Activated CD4-positive, alpha-beta memory T cell treated with anti-CD3 and anti-CD28 coated beads, Interleukin-2, amount 10 ng/mL, durations not matched to agents 7 days and 5 days (primary cell): ENCODE results near the gene SPATA9. TPM values are rescaled to one million over a fixed set of nuclear protein-coding genes. Genes with fewer than 3 reads are reported as not detected.

Source experiments
- CTCF ChIA-PET: fragments of 350-600 bp; sonication (Branson Sonifier 250); formaldehyde crosslinking; loops from one replicate; lab custom pipeline; 2021; ENCODE audit warnings: antibody characterized with exemption, inconsistent platforms; lab: Charles Lee
- POLR2A ChIA-PET: fragments of 350-600 bp; sonication (Branson Sonifier 250); formaldehyde crosslinking; loops from one replicate; lab custom pipeline; 2021; ENCODE audit warnings: antibody characterized with exemption; lab: Charles Lee
- DNase-seq: peaks from one replicate; pipeline ENCODE4 v3.0.0-alpha.2; 2020
- H3K27ac Mint-ChIP-seq: one replicate; pipeline ENCODE4 v1.8.0; 2021; ENCODE audit warnings: mild to moderate bottlenecking, mixed read lengths
- H3K27me3 Mint-ChIP-seq: one replicate; pipeline ENCODE4 v1.8.0; 2021; ENCODE audit warnings: mixed read lengths
- H3K36me3 Mint-ChIP-seq: one replicate; pipeline ENCODE4 v1.8.0; 2021; ENCODE audit warnings: low read depth, mixed read lengths
- H3K4me1 Mint-ChIP-seq: one replicate; pipeline ENCODE4 v1.8.0; 2021; ENCODE audit warnings: mixed read lengths
- H3K4me3 Mint-ChIP-seq: one replicate; pipeline ENCODE4 v1.8.0; 2021; ENCODE audit warnings: mild to moderate bottlenecking, mixed read lengths
- H3K9me3 Mint-ChIP-seq: one replicate; pipeline ENCODE4 v1.8.0; 2021; ENCODE audit warnings: mixed read lengths
- total RNA-seq, 2 experiments: library from RNA; stranded (reverse); gene quantifications; one replicate each; pipeline ENCODE4 v1.2.3, GENCODE V29; 2021

The SPATA9 gene
- total RNA-seq, 2 experiments from 2014 or later = not detected

DNA sequence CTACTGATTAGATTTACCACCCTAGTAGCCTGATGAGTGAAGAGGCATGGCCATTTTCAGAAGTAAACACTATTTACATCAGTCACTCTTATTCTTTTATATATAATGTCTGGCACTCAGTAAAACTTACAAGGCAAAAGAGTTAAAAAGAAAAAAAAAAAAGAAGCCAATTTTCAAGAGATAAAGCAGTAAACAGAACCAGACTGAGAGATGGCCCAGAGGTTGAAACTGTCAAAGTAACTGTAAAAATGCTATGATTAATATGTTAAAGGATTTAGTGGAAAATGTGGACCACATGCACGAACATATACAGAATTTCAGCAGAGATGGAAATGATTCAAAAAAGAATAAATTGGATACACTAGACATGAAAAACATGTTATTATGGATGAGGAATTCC, 69.3 kb downstream of the SPATA9 start:
- H3K27me3 Mint-ChIP-seq = peaks cover under 1% of the 10 kb centered on the region
- no peak overlapping the region for H3K4me3 Mint-ChIP-seq
- ChIA-PET CTCF (no interaction called here), POLR2A (no interaction called here)
- DNase-seq = no peak
- H3K27ac Mint-ChIP-seq = no peak overlapping the region
- peaks cover 20% of the 10 kb centered on the region for H3K36me3 Mint-ChIP-seq
- peaks cover 15% of the 10 kb centered on the region for H3K9me3 Mint-ChIP-seq
- H3K4me1 Mint-ChIP-seq = peaks cover 17% of the 10 kb centered on the region

DNA sequence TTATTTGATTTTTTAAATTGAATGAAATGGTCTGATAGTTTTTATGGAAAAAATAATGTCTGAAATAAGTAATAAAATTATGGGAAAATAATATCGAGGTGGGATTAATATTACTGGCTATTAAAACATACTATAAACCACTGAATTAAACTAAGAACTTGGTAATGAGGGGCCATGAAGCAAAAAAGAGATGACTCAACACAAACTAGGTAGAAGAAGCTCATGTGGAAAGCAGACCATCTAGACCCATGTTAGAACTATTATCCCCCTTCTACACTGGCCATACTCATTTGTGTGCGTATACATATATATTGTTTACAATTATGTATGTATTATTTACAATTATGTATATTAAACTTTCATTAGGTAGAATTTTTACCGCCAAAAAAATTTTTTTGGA, 71.4 kb downstream of the SPATA9 start:
- Mint-ChIP-seq H3K4me1 (peaks cover 15% of the 10 kb centered on the region), H3K9me3 (peaks cover 15% of the 10 kb centered on the region), H3K36me3 (peaks cover 18% of the 10 kb centered on the region), H3K4me3 (no peak overlapping the region), H3K27me3 (no peaks in the 10 kb centered on the region), H3K27ac (no peak overlapping the region)
- POLR2A ChIA-PET = no interaction called here
- DNase-seq = no peak
- CTCF ChIA-PET = no interaction called here

DNA sequence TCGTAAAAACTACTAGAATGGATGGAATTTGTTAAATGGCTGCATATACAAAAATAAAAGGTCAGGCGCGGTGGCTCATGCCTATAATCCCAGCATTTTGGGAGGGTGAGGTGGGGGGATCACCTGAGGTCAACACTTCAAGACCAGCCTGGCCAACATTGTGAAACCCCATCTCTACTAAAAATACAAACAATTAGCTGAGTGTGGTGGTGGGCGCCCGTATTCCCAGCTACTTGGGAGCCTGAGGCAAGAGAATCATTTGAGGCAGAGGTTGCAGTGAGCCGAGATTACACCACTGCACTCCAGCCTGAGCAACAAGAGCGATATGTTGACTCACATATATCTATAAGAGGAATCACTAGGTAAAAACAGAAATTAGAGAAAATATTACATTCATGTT, 72.2 kb downstream of the SPATA9 start:
- Mint-ChIP-seq H3K9me3 (peaks cover 15% of the 10 kb centered on the region), H3K4me1 (peaks cover 15% of the 10 kb centered on the region), H3K36me3 (peaks cover 18% of the 10 kb centered on the region), H3K27ac (no peak overlapping the region), H3K27me3 (no peaks in the 10 kb centered on the region), H3K4me3 (no peak overlapping the region)
- ChIA-PET POLR2A (no interaction called here), CTCF (no interaction called here)
- no peak for DNase-seq

DNA sequence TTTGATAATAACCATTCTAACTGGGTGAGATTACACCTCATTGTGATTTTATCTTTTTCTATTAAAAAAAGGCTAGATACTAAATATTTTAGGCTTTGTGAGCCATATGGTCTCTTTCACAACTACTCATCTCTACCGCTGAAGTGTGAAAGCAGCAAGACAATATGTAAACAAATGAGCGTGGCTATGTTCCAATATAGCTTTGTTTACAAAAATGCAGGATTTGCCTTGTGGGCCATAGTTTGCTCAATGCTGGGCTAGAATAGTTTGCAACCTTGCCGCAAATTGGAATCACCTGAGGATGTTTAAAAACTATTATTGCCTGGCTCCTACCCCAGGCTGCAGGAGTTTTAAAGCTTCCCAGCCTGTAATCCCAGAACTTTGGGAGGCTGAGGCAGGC, 73.1 kb downstream of the SPATA9 start:
- Mint-ChIP-seq H3K4me3 (no peak overlapping the region), H3K4me1 (peaks cover 7% of the 10 kb centered on the region), H3K27ac (no peak overlapping the region), H3K9me3 (peaks cover 15% of the 10 kb centered on the region), H3K36me3 (peaks cover 18% of the 10 kb centered on the region), H3K27me3 (no peaks in the 10 kb centered on the region)
- ChIA-PET POLR2A (no interaction called here), CTCF (interaction anchor here (0.8 kb wide), 1 partner anchor 172 kb away, joined by 3 read pairs; no protein-coding TSS in a partner anchor)
- DNase-seq = no peak

Other genes with a start within 250 kb of the SPATA9 start
- gene SKIC3, start 128.0 kb downstream of the SPATA9 start, total RNA-seq = 10 to 100 TPM; 70.7 to 72.1 TPM
- gene ARSK, start 127.9 kb downstream of the SPATA9 start, total RNA-seq = 1 to 10 TPM; 4.4 to 4.8 TPM
- 1 to 10 TPM; 1.7 TPM for gene GPR150, start 62.9 kb downstream of the SPATA9 start, total RNA-seq
- gene RFESD, start 36.2 kb downstream of the SPATA9 start, total RNA-seq = 1 to 10 TPM; 5.4 to 6.4 TPM
- under 1 TPM in 1 of 2 experiments, not detected in 1; 0.15 TPM for gene RHOBTB3, start 48.3 kb upstream of the SPATA9 start, total RNA-seq
- gene GLRX, start 139.7 kb upstream of the SPATA9 start, total RNA-seq = 10 to 100 TPM; 71.6 to 72.5 TPM